ENCODE measurements around the gene NDUFB4.

- TF ChIP-seq CTCF (IDR thresholded peaks at IDR 0.05; ENCODE audit: low read depth, low read length), result no peak
- TF ChIP-seq EZH2phosphoT487 (IDR thresholded peaks at IDR 0.05; ENCODE audit: low read depth), result no peak
Measured at GRCh38 chr3:120648290-120648689, 52.2 kb downstream of the NDUFB4 start.
